Activated CD4-positive, alpha-beta T cell treated with anti-CD3 and anti-CD28 coated beads, Interleukin-2, amount 10 ng/mL, durations not matched to agents 7 days and 5 days (primary cell): ENCODE results near the gene LRP1. TPM values are rescaled to one million over a fixed set of nuclear protein-coding genes. Genes with fewer than 3 reads are reported as not detected.

Experiments
- CTCF ChIA-PET: fragments of 350-600 bp; sonication (Branson Sonifier 250); formaldehyde crosslinking; loops from one replicate; lab custom pipeline; 2021; ENCODE audit warnings: antibody characterized with exemption; lab: Charles Lee
- POLR2A ChIA-PET: fragments of 350-600 bp; sonication (Branson Sonifier 250); formaldehyde crosslinking; loops from one replicate; lab custom pipeline; 2021; ENCODE audit warnings: antibody characterized with exemption; lab: Charles Lee
- DNase-seq: peaks from one replicate; pipeline ENCODE4 v3.0.0-alpha.2; 2020
- H3K27ac Mint-ChIP-seq: one replicate; pipeline ENCODE4 v1.8.0; 2021; ENCODE audit warnings: mild to moderate bottlenecking, moderate library complexity, mixed read lengths
- H3K27me3 Mint-ChIP-seq: one replicate; pipeline ENCODE4 v1.8.0; 2021; ENCODE audit warnings: mixed read lengths
- H3K36me3 Mint-ChIP-seq: one replicate; pipeline ENCODE4 v1.8.0; 2021; ENCODE audit warnings: low read depth, mixed read lengths
- H3K4me1 Mint-ChIP-seq: one replicate; pipeline ENCODE4 v1.8.0; 2021; ENCODE audit warnings: mixed read lengths
- H3K4me3 Mint-ChIP-seq: one replicate; pipeline ENCODE4 v1.8.0; 2021; ENCODE audit warnings: mild to moderate bottlenecking, moderate library complexity, mixed read lengths
- H3K9me3 Mint-ChIP-seq: one replicate; pipeline ENCODE4 v1.8.0; 2021; ENCODE audit warnings: mixed read lengths
- total RNA-seq, 2 experiments: library from RNA; stranded (reverse); gene quantifications; one replicate each; pipeline ENCODE4 v1.2.3, GENCODE V29; 2021

LRP1 gene
- total RNA-seq, 2 experiments from 2014 or later: 0.94 TPM

DNA sequence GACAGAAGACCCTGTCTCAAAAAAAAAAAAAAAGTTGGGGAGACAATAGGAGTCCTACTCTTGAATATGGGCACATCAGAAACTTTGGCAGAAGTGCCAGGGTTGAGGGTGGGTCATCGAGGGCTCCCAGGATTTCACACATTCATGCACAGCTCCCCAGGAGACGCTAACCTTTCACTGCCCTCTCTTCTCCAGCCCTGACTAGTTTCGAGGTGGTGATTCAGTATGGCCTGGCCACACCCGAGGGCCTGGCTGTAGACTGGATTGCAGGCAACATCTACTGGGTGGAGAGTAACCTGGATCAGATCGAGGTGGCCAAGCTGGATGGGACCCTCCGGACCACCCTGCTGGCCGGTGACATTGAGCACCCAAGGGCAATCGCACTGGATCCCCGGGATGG lies 48.6 kb downstream of the LRP1 start:
- ChIA-PET POLR2A (no interaction called here), CTCF (interaction anchor here (0.5 to 1.6 kb wide), 5 partner anchors 21 to 333 kb away, joined by 3 to 4 read pairs (median 3); no protein-coding TSS in a partner anchor)
- Mint-ChIP-seq H3K27me3 (no peaks in the 10 kb centered on the region), H3K9me3 (no peaks in the 10 kb centered on the region), H3K36me3 (no peaks in the 10 kb centered on the region), H3K27ac (no peak overlapping the region), H3K4me1 (no peaks in the 10 kb centered on the region), H3K4me3 (no peak overlapping the region)
- no peak for DNase-seq

DNA sequence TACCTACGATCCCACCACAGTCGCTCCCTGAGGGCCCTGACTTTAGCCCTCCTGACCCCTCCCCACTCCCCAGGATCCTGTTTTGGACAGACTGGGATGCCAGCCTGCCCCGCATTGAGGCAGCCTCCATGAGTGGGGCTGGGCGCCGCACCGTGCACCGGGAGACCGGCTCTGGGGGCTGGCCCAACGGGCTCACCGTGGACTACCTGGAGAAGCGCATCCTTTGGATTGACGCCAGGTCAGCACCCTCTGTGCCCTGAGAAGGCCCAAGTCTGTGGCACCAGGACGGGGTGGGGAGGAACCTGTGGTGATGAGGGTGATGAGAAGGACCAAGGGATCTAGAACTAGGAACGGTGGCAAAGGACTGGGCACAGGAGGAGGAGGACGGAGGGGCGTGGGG lies 49.1 kb downstream of the LRP1 start:
- H3K36me3 Mint-ChIP-seq: no peaks in the 10 kb centered on the region
- CTCF ChIA-PET: interaction anchor here (0.6 to 0.7 kb wide), 2 partner anchors 253 to 333 kb away, joined by 4 read pairs; no protein-coding TSS in a partner anchor

DNA sequence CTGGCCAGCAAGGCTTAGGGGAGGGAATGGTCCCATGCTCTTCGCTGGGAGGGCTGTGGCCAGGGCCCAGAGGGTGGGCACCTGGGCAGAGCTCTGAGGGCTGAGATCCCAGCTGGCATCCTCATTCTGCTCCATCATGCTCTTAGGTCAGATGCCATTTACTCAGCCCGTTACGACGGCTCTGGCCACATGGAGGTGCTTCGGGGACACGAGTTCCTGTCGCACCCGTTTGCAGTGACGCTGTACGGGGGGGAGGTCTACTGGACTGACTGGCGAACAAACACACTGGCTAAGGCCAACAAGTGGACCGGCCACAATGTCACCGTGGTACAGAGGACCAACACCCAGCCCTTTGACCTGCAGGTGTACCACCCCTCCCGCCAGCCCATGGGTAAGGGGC lies 49.9 kb downstream of the LRP1 start:
- no peak overlapping the region for H3K27ac Mint-ChIP-seq
- CTCF ChIA-PET: no interaction called here
- no peaks in the 10 kb centered on the region for H3K9me3 Mint-ChIP-seq
- DNase-seq: no peak
- H3K4me1 Mint-ChIP-seq: peaks cover 3% of the 10 kb centered on the region
- no peaks in the 10 kb centered on the region for H3K36me3 Mint-ChIP-seq
- POLR2A ChIA-PET: interaction anchor here (0.6 kb wide), 1 partner anchor 105 kb away, joined by 5 read pairs; no protein-coding TSS in a partner anchor
- no peaks in the 10 kb centered on the region for H3K27me3 Mint-ChIP-seq
- no peak overlapping the region for H3K4me3 Mint-ChIP-seq

More for the DNA sequence above, 49.1 kb downstream of the LRP1 start:
- POLR2A ChIA-PET: no interaction called here
- DNase-seq: no peak
- H3K4me1 Mint-ChIP-seq: no peaks in the 10 kb centered on the region
- H3K4me3 Mint-ChIP-seq: no peak overlapping the region
- H3K27me3 Mint-ChIP-seq: no peaks in the 10 kb centered on the region
- H3K9me3 Mint-ChIP-seq: no peaks in the 10 kb centered on the region
- no peak overlapping the region for H3K27ac Mint-ChIP-seq

DNA sequence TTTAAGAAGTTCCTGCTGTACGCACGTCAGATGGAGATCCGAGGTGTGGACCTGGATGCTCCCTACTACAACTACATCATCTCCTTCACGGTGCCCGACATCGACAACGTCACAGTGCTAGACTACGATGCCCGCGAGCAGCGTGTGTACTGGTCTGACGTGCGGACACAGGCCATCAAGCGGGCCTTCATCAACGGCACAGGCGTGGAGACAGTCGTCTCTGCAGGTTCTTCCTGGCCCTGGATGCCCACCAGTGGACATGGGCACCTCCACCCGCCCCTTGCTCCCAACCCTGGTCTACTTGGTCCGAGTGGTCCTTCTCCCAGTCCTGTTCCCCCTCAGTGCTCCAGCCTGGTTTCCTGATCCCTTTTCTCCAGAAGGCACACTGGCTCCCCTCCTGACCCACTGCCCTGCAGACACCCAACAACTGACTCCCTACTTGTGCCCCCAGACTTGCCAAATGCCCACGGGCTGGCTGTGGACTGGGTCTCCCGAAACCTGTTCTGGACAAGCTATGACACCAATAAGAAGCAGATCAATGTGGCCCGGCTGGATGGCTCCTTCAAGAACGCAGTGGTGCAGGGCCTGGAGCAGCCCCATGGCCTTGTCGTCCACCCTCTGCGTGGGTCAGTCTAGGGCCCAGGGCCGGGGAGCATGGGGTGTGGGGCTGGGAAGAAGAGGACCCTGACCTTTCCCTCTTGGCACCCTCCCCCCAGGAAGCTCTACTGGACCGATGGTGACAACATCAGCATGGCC lies 51.2 kb downstream of the LRP1 start:
- ChIA-PET CTCF (interaction anchor here (0.8 to 2.7 kb wide), 3 partner anchors 11 to 67 kb away, joined by 3 to 10 read pairs (median 4); no protein-coding TSS in a partner anchor), POLR2A (no interaction called here)
- Mint-ChIP-seq H3K36me3 (no peaks in the 10 kb centered on the region), H3K27me3 (no peaks in the 10 kb centered on the region), H3K4me3 (no peak overlapping the region), H3K9me3 (no peaks in the 10 kb centered on the region), H3K27ac (no peak overlapping the region), H3K4me1 (peaks cover 3% of the 10 kb centered on the region)
- DNase-seq: no peak

DNA sequence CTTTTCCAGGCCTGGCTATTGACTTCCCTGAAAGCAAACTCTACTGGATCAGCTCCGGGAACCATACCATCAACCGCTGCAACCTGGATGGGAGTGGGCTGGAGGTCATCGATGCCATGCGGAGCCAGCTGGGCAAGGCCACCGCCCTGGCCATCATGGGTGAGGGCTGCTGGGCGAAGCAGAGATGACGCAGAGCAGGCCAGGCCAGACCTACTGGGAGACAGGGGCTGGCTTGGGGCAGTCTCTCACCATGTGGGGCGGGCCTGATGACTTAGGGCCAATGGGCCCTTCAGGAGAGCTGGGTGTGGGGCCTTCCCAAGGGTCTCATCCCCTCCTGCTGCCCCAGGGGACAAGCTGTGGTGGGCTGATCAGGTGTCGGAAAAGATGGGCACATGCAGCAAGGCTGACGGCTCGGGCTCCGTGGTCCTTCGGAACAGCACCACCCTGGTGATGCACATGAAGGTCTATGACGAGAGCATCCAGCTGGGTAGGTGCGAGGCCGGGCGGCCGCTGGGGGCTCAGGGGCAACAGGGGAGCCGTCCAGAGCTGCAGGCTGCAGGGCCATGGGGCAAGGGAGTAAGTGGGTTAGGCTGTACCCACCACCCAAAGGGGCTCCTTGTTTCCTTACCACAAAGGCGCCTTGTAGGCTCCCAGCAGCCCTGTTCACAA lies 52.2 kb downstream of the LRP1 start:
- Mint-ChIP-seq H3K27ac (no peak overlapping the region), H3K36me3 (no peaks in the 10 kb centered on the region), H3K4me3 (no peak overlapping the region), H3K4me1 (peaks cover 3% of the 10 kb centered on the region), H3K9me3 (no peaks in the 10 kb centered on the region), H3K27me3 (no peaks in the 10 kb centered on the region)
- ChIA-PET CTCF (interaction anchor here (0.8 to 2.7 kb wide), 3 partner anchors 10 to 68 kb away, joined by 3 to 10 read pairs (median 4); no protein-coding TSS in a partner anchor), POLR2A (no interaction called here)
- no peak for DNase-seq

DNA sequence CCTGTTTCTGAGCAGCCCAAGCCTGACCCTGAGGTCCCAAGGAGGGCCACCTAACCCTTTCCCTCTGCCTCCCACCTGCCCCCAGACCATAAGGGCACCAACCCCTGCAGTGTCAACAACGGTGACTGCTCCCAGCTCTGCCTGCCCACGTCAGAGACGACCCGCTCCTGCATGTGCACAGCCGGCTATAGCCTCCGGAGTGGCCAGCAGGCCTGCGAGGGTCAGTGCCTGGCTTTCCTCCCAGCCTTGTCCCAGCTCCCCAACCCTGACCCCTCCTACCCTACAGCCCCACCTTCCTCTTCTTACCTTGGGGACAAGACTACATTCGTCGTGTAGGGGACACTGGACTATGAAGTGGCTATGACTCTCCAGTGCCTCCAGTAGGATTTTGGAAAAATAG lies 52.8 kb downstream of the LRP1 start:
- Mint-ChIP-seq H3K27ac (no peak overlapping the region), H3K27me3 (no peaks in the 10 kb centered on the region), H3K36me3 (no peaks in the 10 kb centered on the region), H3K9me3 (no peaks in the 10 kb centered on the region), H3K4me1 (peaks cover 3% of the 10 kb centered on the region), H3K4me3 (no peak overlapping the region)
- no peak for DNase-seq
- POLR2A ChIA-PET: no interaction called here
- CTCF ChIA-PET: interaction anchor here (1.0 to 2.7 kb wide), 2 partner anchors 9 to 58 kb away, joined by 3 to 10 read pairs; no protein-coding TSS in a partner anchor

DNA sequence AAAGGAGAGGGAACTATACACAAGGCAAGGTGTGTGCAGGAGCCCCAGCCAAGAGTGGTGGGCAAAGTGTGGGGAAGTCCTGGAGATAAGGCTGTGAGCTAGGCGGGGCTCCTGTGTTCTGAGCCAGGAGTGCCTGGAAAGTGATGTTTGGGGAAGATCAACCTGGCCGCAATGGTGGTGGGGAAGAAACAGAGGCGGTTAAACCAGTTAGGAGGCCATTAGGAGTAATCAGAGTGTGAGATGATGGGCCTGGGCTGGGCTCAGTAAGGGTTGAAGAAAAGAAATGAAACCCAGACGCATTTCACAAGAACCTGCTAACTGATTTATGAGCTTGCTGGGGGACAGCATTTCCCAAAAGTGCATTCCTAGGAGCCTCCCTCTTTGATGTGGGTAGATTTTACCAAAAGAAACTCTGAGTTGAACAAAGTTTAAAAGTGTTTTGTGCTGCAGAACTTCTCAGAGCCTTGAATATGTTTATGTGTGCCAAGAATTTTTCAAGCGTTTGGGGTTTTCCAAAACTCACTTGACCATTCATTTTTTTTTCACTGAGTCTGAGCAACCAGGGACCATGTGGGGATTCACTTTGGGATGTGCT lies 53.4 kb downstream of the LRP1 start:
- Mint-ChIP-seq H3K4me3 (no peak overlapping the region), H3K27ac (no peak overlapping the region), H3K9me3 (no peaks in the 10 kb centered on the region), H3K27me3 (no peaks in the 10 kb centered on the region), H3K4me1 (peaks cover 3% of the 10 kb centered on the region), H3K36me3 (no peaks in the 10 kb centered on the region)
- ChIA-PET POLR2A (no interaction called here), CTCF (interaction anchor here (1.0 to 2.7 kb wide), 6 partner anchors 9 to 58 kb away, joined by 3 to 10 read pairs (median 3); no protein-coding TSS in a partner anchor)
- DNase-seq: no peak

DNA sequence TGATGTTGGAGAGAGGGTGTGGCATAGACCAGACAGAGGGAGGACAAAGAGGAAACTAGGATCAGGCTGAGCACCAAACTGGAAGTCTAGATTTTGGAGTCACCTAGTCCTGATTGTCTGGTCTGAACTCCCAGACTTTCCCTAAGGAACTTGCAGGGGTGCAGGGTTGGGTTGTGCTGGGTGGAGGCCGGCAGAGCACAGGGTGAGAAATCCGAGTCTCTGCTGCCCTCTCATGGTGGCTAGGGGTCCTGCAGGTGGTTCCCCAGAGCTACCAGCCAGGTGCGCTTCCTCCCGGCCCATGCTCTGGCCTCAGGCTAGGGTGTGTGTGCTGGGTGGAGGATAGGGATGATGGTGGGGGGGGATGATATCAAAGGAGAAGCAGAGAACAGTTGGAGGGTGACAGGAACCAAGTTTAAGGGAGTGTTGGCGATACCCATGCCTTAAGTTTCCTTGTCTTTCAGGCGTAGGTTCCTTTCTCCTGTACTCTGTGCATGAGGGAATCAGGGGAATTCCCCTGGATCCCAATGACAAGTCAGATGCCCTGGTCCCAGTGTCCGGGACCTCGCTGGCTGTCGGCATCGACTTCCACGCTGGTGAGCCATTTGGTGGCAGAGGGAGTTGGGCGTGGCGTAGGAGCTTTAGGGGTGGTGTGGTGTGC lies 54.8 kb downstream of the LRP1 start:
- H3K27ac Mint-ChIP-seq: no peak overlapping the region
- DNase-seq: peak; percentile 82
- H3K9me3 Mint-ChIP-seq: no peaks in the 10 kb centered on the region
- no peaks in the 10 kb centered on the region for H3K27me3 Mint-ChIP-seq
- ChIA-PET POLR2A (no interaction called here), CTCF (interaction anchor here (0.6 to 1.8 kb wide), 16 partner anchors 10 to 429 kb away, joined by 3 to 8 read pairs (median 4); partner anchors contain the start of genes INHBC and LRP1-AS)
- H3K36me3 Mint-ChIP-seq: no peaks in the 10 kb centered on the region
- H3K4me3 Mint-ChIP-seq: no peak overlapping the region
- H3K4me1 Mint-ChIP-seq: peaks cover 3% of the 10 kb centered on the region

DNA sequence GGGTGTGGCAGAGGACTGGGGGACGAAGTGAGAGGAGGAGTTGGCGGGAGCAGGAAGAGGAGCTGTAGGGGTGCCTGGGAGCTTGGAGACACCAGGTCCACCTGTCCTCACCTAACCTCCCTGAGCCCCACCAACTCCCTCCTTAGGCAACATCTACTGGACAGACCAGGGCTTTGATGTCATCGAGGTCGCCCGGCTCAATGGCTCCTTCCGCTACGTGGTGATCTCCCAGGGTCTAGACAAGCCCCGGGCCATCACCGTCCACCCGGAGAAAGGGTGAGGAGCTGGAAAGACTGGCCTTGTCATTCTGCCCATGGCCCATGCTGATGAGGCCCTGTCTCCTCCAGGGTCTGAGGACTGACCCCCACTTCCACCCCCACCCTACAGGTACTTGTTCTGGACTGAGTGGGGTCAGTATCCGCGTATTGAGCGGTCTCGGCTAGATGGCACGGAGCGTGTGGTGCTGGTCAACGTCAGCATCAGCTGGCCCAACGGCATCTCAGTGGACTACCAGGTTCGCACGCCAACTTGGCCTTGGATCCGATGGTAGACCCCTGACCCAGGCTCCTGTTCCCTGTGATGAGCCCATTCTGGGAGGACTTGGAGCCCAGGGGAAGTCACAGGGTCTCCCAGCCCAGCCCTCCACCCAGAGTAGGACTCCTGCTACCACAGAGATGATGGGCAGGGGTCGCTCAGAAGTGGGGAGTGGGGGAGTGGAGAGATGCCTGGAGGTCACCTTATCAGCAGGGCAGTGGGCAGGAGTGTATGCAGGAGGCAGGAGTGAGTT lies 55.8 kb downstream of the LRP1 start:
- POLR2A ChIA-PET: no interaction called here

DNA sequence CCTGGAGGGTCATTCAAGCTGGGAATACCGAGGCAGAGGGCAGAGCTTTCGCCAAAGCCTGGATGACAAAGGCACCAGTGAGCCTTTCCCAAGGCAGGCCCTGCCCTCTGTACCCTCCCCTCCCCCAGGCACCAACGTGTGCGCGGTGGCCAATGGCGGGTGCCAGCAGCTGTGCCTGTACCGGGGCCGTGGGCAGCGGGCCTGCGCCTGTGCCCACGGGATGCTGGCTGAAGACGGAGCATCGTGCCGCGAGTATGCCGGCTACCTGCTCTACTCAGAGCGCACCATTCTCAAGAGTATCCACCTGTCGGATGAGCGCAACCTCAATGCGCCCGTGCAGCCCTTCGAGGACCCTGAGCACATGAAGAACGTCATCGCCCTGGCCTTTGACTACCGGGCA lies 57.1 kb downstream of the LRP1 start:
- Mint-ChIP-seq H3K36me3 (no peaks in the 10 kb centered on the region), H3K4me3 (no peak overlapping the region), H3K4me1 (peaks cover 3% of the 10 kb centered on the region), H3K27me3 (no peaks in the 10 kb centered on the region), H3K27ac (peak overlapping the region; percentile 46), H3K9me3 (no peaks in the 10 kb centered on the region)
- ChIA-PET POLR2A (no interaction called here), CTCF (interaction anchor here (0.9 to 1.4 kb wide), 5 partner anchors 12 to 116 kb away, joined by 3 to 4 read pairs (median 3); no protein-coding TSS in a partner anchor)
- no peak for DNase-seq

More for the DNA sequence above, 55.8 kb downstream of the LRP1 start:
- Mint-ChIP-seq H3K4me1 (peaks cover 3% of the 10 kb centered on the region), H3K27ac (no peak overlapping the region), H3K4me3 (no peak overlapping the region), H3K36me3 (no peaks in the 10 kb centered on the region), H3K9me3 (no peaks in the 10 kb centered on the region), H3K27me3 (no peaks in the 10 kb centered on the region)
- CTCF ChIA-PET: interaction anchor here (1.0 to 1.5 kb wide), 9 partner anchors 11 to 430 kb away, joined by 3 to 6 read pairs (median 4); partner anchors contain the start of gene LRP1-AS
- no peak for DNase-seq

DNA sequence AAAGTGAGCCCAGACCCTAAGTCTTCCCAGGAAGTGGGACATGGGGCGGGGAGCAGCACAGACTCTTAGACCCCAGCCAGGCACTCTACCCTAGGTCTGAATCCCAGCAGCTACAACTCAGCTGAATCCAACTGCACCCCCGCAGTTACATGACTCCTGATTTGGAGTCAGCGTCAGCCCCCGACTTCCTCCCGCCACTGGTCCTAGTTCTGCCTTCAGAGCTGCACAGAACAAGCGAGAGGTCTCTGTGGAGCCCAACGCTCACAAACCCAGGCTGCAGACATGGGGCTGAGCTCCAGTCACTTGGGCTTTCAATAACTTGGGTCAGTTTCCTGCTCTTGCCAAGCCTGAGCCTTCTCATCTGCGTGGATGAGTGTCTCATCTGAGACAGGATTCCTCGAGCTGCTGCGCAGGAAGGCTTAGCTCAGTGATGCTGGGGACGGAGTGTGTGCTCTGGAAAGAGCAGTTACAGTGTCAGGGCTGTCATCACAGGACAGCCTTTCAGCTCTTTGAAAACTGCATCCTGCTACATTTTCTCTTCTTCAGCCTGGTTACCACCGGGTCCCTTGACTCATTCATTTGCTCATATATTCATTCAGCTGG lies 57.7 kb downstream of the LRP1 start:
- Mint-ChIP-seq H3K4me1 (peaks cover 3% of the 10 kb centered on the region), H3K27ac (no peak overlapping the region), H3K9me3 (no peaks in the 10 kb centered on the region), H3K4me3 (no peak overlapping the region), H3K27me3 (no peaks in the 10 kb centered on the region), H3K36me3 (no peaks in the 10 kb centered on the region)
- ChIA-PET CTCF (interaction anchor here (0.7 to 1.9 kb wide), 7 partner anchors 10 to 122 kb away, joined by 3 to 6 read pairs (median 3); partner anchors contain the start of gene STAT6), POLR2A (no interaction called here)
- no peak for DNase-seq
